OCI-M2 (cell line): ENCODE results near the gene SLC47A2.

ENCODE experiments used
- DNase-seq: peaks from one replicate; lab custom pipeline; 2025; ENCODE audit not compliant: unreplicated experiment; lab: John Stamatoyannopoulos, UW

The SLC47A2 gene

GRCh38 chr17:19646788-19647696, 69.3 kb downstream of the SLC47A2 start:
- no peak for DNase-seq

GRCh38 chr17:19645734-19646201, 70.6 kb downstream of the SLC47A2 start:
- DNase-seq, result no peak

- no peak for DNase-seq
Observed at GRCh38 chr17:19644493-19645210, 71.7 kb downstream of the SLC47A2 start.

- DNase-seq, result no peak
Observed at GRCh38 chr17:19642373-19642893, 74.0 kb downstream of the SLC47A2 start.

- DNase-seq, result no peak
Observed at GRCh38 chr17:19641687-19642372, 74.6 kb downstream of the SLC47A2 start.

- DNase-seq, result no peak
Observed at GRCh38 chr17:19631905-19632304, 84.5 kb downstream of the SLC47A2 start.

- DNase-seq, result no peak
Observed at GRCh38 chr17:19630661-19631060, 85.7 kb downstream of the SLC47A2 start.

- DNase-seq, result no peak
Observed at GRCh38 chr17:19630035-19630434, 86.3 kb downstream of the SLC47A2 start.

GRCh38 chr17:19629449-19629848, 86.9 kb downstream of the SLC47A2 start:
- DNase-seq, result no peak
